MM.1S (cell line): ENCODE measurements around the gene TTLL10.

ENCODE experiments used
- DNase-seq: peaks from one replicate; pipeline ENCODE4 v3.0.0-alpha.2; 2015
- H2AFZ ChIP-seq: fragments of 300-600 bp; sonication (generic); 2 replicates; pipeline ENCODE4 v1.6.0; 2016; ENCODE audit warnings: antibody characterized with exemption, low read length
- H3F3A ChIP-seq: fragments of 300-600 bp; sonication (generic); 2 replicates; pipeline ENCODE4 v1.6.1; 2016; ENCODE audit warnings: mild to moderate bottlenecking, antibody characterized with exemption, low read length, moderate library complexity, mixed read lengths; ENCODE audit not compliant: insufficient read depth
- H3K27ac ChIP-seq: fragments of 300-600 bp; sonication (generic); 2 replicates; pipeline ENCODE4 v1.5.1; 2016; ENCODE audit warnings: mild to moderate bottlenecking, low read length
- H3K27me3 ChIP-seq: fragments of 300-600 bp; sonication (generic); replicated peaks from 2 replicates; pipeline ENCODE4 v1.6.0; 2016; ENCODE audit warnings: low read length; ENCODE audit not compliant: insufficient read depth
- H3K36me3 ChIP-seq: fragments of 300-600 bp; sonication (generic); replicated peaks from 2 replicates; pipeline ENCODE4 v1.6.1; 2016; ENCODE audit warnings: mild to moderate bottlenecking, low read length, mixed read lengths; ENCODE audit not compliant: insufficient read depth
- H3K4me1 ChIP-seq: fragments of 300-600 bp; sonication (generic); 2 replicates; pipeline ENCODE4 v1.6.1; 2016; ENCODE audit warnings: low read length, mixed read lengths
- H3K4me2 ChIP-seq: fragments of 300-600 bp; sonication (generic); 2 replicates; pipeline ENCODE4 v1.6.0; 2016; ENCODE audit warnings: low read depth, low read length
- H3K4me3 ChIP-seq: fragments of 300-600 bp; sonication (generic); 2 replicates; pipeline ENCODE4 v1.5.1; 2016; ENCODE audit warnings: low read length, mixed read lengths
- H3K79me2 ChIP-seq: fragments of 300-600 bp; sonication (generic); 2 replicates; pipeline ENCODE4 v1.6.1; 2016; ENCODE audit warnings: mixed run types, low read length, mixed read lengths
- H3K9ac ChIP-seq: fragments of 300-600 bp; sonication (generic); 2 replicates; pipeline ENCODE4 v1.6.1; 2016; ENCODE audit warnings: low read length, mixed read lengths
- H3K9me2 ChIP-seq: fragments of 300-600 bp; sonication (generic); replicated peaks from 2 replicates; pipeline ENCODE4 v1.6.1; 2016; ENCODE audit warnings: mild to moderate bottlenecking, low read length, mixed read lengths; ENCODE audit not compliant: insufficient read depth
- H3K9me3 ChIP-seq: fragments of 300-600 bp; sonication (generic); replicated peaks from 2 replicates; pipeline ENCODE4 v1.6.1; 2016; ENCODE audit warnings: mild to moderate bottlenecking, low read length, mixed read lengths; ENCODE audit not compliant: insufficient read depth
- H4K20me1 ChIP-seq: fragments of 300-600 bp; sonication (generic); 2 replicates; pipeline ENCODE4 v1.6.1; 2016; ENCODE audit warnings: mild to moderate bottlenecking, low read length, moderate library complexity, mixed read lengths; ENCODE audit not compliant: insufficient read depth
- EZH2 ChIP-seq: fragments of 300-600 bp; sonication (generic); optimal IDR thresholded peaks from 2 replicates; pipeline ENCODE3; 2017; ENCODE audit warnings: low read depth, mild to moderate bottlenecking, antibody characterized with exemption, low read length, mixed read lengths
- EZH2phosphoT487 ChIP-seq: fragments of 300-600 bp; sonication (generic); IDR thresholded peaks from 2 replicates; pipeline ENCODE4 v1.6.1; 2018; ENCODE audit warnings: antibody characterized with exemption, low read length
- TF ChIP-seq, protein P1 (sequence below): fragments of 300-600 bp; sonication (generic); IDR thresholded peaks from 2 replicates; pipeline ENCODE4 v1.5.1; 2016; ENCODE audit warnings: antibody characterized with exemption, low read length, mixed read lengths

TTLL10 gene

DNA sequence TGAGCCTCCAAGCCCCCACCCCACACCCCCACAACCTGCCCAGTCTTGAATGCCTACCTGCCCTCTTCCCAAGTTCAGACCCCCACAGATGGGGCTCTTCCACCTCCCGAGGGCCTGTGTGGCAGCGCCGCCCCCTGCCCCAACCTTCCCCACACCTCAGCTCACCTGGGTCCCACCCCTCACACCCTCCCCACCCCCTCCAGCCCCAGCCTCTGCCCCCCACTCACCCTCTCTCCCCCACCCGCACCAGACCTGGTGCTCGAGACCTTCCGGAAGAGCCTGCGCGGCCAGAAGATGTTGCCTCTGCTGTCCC lies 23.5 kb downstream of the TTLL10 start:
- H3K4me1 ChIP-seq = no peaks in the 10 kb centered on the region
- H3K27me3 ChIP-seq = peaks cover 67% of the 10 kb centered on the region
- no peak overlapping the region for H2AFZ ChIP-seq
- no peaks in the 10 kb centered on the region for H3K9me3 ChIP-seq
- no peak overlapping the region for H3K9ac ChIP-seq
- H3K4me2 ChIP-seq = no peak overlapping the region
- no peaks in the 10 kb centered on the region for H3K9me2 ChIP-seq
- no peak for DNase-seq
- H4K20me1 ChIP-seq = no peaks in the 10 kb centered on the region
- no peak overlapping the region for H3K4me3 ChIP-seq
- H3F3A ChIP-seq = no peaks in the 10 kb centered on the region
- no peaks in the 10 kb centered on the region for H3K79me2 ChIP-seq
- no peaks in the 10 kb centered on the region for H3K36me3 ChIP-seq
- TF ChIP-seq EZH2phosphoT487 = no peak
- no peak for TF ChIP-seq EZH2
- TF ChIP-seq, protein P1, sequence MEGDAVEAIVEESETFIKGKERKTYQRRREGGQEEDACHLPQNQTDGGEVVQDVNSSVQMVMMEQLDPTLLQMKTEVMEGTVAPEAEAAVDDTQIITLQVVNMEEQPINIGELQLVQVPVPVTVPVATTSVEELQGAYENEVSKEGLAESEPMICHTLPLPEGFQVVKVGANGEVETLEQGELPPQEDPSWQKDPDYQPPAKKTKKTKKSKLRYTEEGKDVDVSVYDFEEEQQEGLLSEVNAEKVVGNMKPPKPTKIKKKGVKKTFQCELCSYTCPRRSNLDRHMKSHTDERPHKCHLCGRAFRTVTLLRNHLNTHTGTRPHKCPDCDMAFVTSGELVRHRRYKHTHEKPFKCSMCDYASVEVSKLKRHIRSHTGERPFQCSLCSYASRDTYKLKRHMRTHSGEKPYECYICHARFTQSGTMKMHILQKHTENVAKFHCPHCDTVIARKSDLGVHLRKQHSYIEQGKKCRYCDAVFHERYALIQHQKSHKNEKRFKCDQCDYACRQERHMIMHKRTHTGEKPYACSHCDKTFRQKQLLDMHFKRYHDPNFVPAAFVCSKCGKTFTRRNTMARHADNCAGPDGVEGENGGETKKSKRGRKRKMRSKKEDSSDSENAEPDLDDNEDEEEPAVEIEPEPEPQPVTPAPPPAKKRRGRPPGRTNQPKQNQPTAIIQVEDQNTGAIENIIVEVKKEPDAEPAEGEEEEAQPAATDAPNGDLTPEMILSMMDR = no peak
- H3K27ac ChIP-seq = no peak overlapping the region

GRCh38 chr1:1197551-1198422 lies 24.1 kb downstream of the TTLL10 start:
- Histone ChIP-seq H3K36me3 (no peaks in the 10 kb centered on the region), H3K27me3 (peaks cover 62% of the 10 kb centered on the region), H3K4me2 (no peak overlapping the region), H3K4me1 (no peaks in the 10 kb centered on the region), H4K20me1 (no peaks in the 10 kb centered on the region), H3K4me3 (no peak overlapping the region), H3K9me2 (no peaks in the 10 kb centered on the region), H3K9ac (no peak overlapping the region), H2AFZ (no peak overlapping the region), H3K27ac (no peak overlapping the region), H3K79me2 (no peaks in the 10 kb centered on the region), H3F3A (no peaks in the 10 kb centered on the region), H3K9me3 (no peaks in the 10 kb centered on the region)
- DNase-seq = no peak
- TF ChIP-seq, protein P1 = no peak
- no peak for TF ChIP-seq EZH2phosphoT487
- TF ChIP-seq EZH2 = no peak

DNA sequence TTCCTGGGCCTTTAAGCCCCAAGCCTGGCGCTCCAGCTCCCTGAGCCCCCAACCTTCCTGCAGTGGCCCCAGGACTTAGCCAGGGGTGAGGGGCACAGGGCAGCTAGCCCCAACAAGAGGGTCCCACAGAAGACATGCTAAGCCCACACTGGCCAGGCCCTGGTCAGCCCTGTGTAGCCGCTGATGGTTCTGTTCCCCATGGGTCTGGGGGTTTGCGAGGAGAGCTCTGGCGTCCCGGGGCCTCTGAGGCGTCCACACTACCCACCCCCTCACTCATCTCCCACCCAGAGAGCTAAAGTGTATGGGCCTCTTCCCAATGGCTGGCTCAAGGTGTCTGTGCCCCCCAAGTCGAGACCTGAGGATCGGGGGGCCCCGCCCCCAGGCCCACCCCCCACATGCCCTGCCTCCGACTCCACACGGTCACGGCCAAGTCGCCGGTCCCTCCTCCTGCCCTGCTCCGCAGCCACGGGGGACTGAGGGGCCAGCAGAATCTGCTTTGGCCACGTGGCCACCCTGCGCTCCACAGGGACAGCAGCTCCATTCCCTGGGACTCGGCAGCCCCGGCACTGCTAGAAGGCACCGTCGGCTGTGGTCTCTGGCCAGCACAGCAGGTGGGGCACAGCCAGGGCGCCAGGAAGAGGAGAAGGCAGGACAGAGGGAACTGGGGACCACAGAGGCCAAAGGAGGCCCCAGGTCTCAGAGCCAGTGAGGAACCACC lies 24.9 kb downstream of the TTLL10 start:
- Histone ChIP-seq H3K4me3 (no peak overlapping the region), H3K36me3 (no peaks in the 10 kb centered on the region), H3K27ac (no peak overlapping the region), H3K27me3 (peaks cover 64% of the 10 kb centered on the region), H2AFZ (no peak overlapping the region), H3F3A (no peaks in the 10 kb centered on the region), H3K4me1 (no peaks in the 10 kb centered on the region), H3K9me2 (no peaks in the 10 kb centered on the region), H4K20me1 (no peaks in the 10 kb centered on the region), H3K4me2 (no peak overlapping the region), H3K9me3 (no peaks in the 10 kb centered on the region), H3K79me2 (no peaks in the 10 kb centered on the region), H3K9ac (no peak overlapping the region)
- DNase-seq = no peak
- TF ChIP-seq EZH2phosphoT487 (no peak), EZH2 (no peak)
- TF ChIP-seq, protein P1 = no peak
